Measurements from ENCODE around the gene MLLT3. TPM values are rescaled to one million over a fixed set of nuclear protein-coding genes. Genes with fewer than 3 reads are reported as not detected.

MLLT3 gene
- total RNA-seq, 4 donors from 2014 or later, result 4.8 to 17.8 (median 12.1) TPM

DNA sequence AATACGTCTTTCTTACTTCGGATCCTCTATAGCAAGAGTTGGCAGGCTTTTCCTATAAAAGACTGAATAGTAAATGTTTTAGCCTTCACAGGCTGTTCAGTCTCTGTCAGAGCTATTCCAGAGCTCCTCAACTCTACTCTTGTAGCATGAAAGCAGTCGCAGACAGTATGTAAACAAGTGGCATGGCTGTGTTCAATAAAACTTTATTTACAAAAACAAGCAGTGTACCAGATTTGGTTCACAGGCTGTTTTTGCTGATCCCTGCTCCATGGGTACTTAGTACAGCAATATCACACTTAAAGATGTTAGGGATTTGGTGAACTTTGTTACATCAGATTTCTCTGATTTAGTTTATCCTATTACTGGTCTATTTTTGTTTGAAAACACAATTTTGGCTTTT, 235.2 kb downstream of the MLLT3 start:
- TF ChIP-seq, protein P1, sequence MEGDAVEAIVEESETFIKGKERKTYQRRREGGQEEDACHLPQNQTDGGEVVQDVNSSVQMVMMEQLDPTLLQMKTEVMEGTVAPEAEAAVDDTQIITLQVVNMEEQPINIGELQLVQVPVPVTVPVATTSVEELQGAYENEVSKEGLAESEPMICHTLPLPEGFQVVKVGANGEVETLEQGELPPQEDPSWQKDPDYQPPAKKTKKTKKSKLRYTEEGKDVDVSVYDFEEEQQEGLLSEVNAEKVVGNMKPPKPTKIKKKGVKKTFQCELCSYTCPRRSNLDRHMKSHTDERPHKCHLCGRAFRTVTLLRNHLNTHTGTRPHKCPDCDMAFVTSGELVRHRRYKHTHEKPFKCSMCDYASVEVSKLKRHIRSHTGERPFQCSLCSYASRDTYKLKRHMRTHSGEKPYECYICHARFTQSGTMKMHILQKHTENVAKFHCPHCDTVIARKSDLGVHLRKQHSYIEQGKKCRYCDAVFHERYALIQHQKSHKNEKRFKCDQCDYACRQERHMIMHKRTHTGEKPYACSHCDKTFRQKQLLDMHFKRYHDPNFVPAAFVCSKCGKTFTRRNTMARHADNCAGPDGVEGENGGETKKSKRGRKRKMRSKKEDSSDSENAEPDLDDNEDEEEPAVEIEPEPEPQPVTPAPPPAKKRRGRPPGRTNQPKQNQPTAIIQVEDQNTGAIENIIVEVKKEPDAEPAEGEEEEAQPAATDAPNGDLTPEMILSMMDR (IDR thresholded peaks at IDR 0.05), result no peak
- DNase-seq (ENCODE audit: low spot score) (no peak), ATAC-seq (ENCODE audit: low FRiP score) (no peak)

DNA sequence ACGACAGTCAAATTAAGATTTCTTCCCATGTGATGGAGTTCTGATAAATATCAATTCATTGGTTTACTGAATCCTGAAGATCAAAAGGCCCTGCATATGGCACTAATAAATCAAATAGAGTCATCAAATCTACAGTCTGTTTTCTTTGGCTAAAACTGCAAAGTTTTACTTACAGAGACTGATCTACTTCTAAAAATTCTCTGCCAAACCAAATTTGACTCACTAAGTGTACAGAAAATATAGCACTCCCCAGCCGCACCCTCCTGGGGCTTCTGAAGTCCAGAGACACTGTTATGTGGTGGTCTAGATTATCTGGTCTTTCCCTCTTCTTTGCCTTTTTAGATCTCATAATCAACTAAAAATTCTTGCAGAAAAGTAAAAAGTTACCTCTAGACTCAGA, 237.7 kb downstream of the MLLT3 start:
- TF ChIP-seq, protein P1 (IDR thresholded peaks at IDR 0.05), result no peak
- DNase-seq (ENCODE audit: low spot score) (no peak), ATAC-seq (ENCODE audit: low FRiP score) (no peak)

DNA sequence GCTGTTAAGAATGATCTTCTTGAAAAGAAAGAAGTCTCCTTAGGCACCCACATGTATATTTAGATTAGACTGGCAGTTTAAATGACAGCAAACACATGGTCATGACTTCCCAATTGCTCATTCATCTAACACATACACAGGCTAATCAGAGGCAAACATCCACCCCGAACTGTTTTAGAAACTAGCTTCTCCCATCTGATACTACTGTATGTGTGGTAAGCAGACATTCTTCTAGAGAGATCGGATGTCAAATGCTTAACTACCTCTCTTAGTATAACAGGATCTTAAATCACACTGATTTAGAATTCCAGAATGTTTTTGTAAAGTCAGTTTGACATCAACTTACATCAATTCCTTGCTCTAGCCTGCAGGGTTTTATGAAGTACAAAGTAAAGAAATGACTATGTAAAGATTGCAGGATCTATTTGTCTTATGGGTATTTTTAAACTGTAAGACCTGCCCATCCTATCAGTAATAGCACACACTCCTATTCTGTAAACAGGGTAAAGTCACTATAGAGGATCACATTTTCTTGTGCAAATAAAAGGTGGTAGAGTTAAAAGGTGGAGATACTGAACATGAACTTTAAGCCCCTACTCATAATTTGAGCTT, 239.7 kb downstream of the MLLT3 start:
- DNase-seq (ENCODE audit: low spot score) (no peak), ATAC-seq (ENCODE audit: low FRiP score) (no peak)
- TF ChIP-seq, protein P1 (IDR thresholded peaks at IDR 0.05), result no peak

DNA sequence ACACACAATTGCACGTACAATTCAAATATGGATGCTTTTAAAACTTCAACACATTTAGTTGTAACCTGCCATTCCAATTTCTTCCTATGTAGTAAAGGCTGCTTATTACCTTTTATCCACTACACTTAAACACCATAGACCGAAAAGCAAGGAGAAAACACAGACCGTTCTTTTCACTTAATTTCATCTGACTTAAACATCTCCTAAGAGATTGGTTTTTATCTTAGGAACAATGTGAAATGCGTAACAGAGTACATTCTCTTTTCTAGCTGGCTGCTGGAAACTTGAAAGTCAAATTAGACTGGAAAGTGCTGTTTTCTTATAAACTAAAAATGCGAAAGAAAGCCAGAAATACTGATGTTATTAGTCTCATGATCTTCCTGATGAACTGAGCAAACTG, 241.8 kb downstream of the MLLT3 start:
- DNase-seq (ENCODE audit: low spot score), result no peak
- TF ChIP-seq, protein P1 (IDR thresholded peaks at IDR 0.05), result no peak
- no peak for ATAC-seq (ENCODE audit: low FRiP score)

DNA sequence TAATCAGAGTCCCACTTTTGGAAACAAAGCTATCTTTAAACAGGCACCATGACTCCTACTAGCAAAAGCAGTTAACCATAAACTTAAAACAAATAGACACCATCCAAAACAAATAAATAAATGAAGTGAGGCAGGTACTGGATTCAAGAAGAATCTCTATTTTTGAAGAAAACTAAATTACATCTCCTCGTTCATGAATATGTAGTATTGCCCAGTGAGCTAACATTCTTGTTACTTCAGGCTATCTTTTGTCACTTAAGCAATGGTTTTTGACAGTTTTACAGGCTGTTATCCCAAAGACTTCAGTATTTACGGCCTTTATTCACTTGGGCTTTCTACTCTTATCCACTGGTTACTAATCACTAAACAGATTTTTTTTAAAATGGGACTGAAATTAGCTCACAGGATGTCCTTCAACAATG, 242.5 kb downstream of the MLLT3 start:
- no peak for ATAC-seq (ENCODE audit: low FRiP score)
- no peak for DNase-seq (ENCODE audit: low spot score)
- TF ChIP-seq, protein P1 (IDR thresholded peaks at IDR 0.05), result no peak

DNA sequence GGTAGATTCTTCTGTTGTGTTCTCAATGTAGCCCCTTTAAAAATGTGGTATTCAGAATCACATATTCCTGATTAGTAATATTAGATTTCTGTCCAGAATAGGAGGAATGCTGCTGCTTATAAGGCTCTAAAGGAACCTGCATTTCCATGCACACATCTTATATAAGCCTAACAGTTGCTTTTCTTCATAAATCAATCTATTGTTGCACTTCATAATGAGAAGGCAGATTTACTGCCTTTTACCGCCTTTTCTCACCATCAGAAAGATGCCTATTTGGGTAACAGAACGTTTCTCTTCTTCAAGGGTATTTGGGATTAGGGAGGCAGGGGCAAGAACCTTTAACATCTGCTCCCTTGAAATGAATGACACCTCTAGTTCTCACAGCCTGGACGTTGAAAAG, 243.4 kb downstream of the MLLT3 start:
- ATAC-seq (ENCODE audit: low FRiP score), result no peak

DNA sequence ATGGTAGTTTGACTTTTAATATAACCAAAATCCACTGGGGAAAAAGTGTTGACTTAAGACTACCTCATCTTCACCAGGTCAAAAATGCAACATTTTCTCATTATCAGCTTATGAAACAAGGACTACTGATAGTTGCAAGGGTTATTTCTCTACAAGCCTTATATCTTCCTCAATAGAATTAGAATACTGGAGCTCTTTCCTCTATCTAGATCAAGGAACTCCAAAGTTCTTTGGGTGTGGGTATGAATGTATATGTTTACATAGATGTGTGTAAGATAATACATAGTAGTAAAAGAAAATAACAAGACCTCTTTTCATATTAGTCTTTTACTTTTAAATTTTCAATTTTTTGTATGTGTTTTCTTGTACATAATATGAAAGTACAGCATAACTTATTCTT, 244.5 kb downstream of the MLLT3 start:
- TF ChIP-seq, protein P1 (IDR thresholded peaks at IDR 0.05), result no peak
- ATAC-seq (ENCODE audit: low FRiP score) (no peak), DNase-seq (ENCODE audit: low spot score) (no peak)

More for the DNA sequence above, 243.4 kb downstream of the MLLT3 start:
- TF ChIP-seq, protein P1 (IDR thresholded peaks at IDR 0.05), result no peak
- DNase-seq (ENCODE audit: low spot score), result no peak
